Lower lobe of right lung (tissue), 2 donors: ENCODE measurements around the gene PRR29. TPM values are rescaled to one million over a fixed set of nuclear protein-coding genes. Genes with fewer than 3 reads are reported as not detected.

Experiments used
- ATAC-seq, 2 donors: fragments of 200-7000 bp; cut with Tn5 transposase; one replicate each; pipeline ENCODE4 v1.9.1; 2020 to 2022; ENCODE audit warnings: mild to moderate bottlenecking in 2 of 2, moderate library complexity in 2 of 2
- DNase-seq: peaks from one replicate; pipeline ENCODE4 v3.0.0-alpha.2; 2020
- H3K27ac ChIP-seq: fragments of 200-600 bp; one replicate; pipeline ENCODE4 v1.8.0; 2022
- H3K27me3 ChIP-seq: fragments of 200-600 bp; one replicate; pipeline ENCODE4 v1.8.0; 2022; ENCODE audit warnings: low read depth
- H3K36me3 ChIP-seq: fragments of 200-600 bp; one replicate; pipeline ENCODE4 v1.8.0; 2022; ENCODE audit warnings: mild to moderate bottlenecking
- H3K4me1 ChIP-seq: fragments of 200-600 bp; one replicate; pipeline ENCODE4 v1.8.0; 2022
- H3K4me3 ChIP-seq: fragments of 200-600 bp; one replicate; pipeline ENCODE4 v1.8.0; 2022; ENCODE audit warnings: mild to moderate bottlenecking
- H3K9me3 ChIP-seq: fragments of 200-600 bp; one replicate; pipeline ENCODE4 v1.8.0; 2022
- intact Hi-C: fragments of 100-400 bp; cut with DNase I; formaldehyde crosslinking; loops from one replicate; pipeline ENCODE4 v1.11.0; 2022
- long read RNA-seq: library from polyadenylated mRNA; unstranded; transcript quantifications from one replicate; pipeline ENCODE4 v2.0.0, GENCODE V29; 2021
- total RNA-seq: library from RNA; stranded (reverse); fragmentation: NEBNext Ultra II Directional; extraction: Animal tissue kit (Norgen Biotek cat#: 25700); gene quantifications from one replicate; pipeline ENCODE4 v1.2.1, GENCODE V29; 2021
- TF ChIP-seq, protein P1 (sequence below): fragments of 200-600 bp; IDR thresholded peaks from one replicate; pipeline ENCODE4 v1.8.0; 2022; ENCODE audit warnings: antibody characterized with exemption, mild to moderate bottlenecking
- donor health status: DM: no; HTN: yes; CAD: no; lungs with severe emphysema.

Gene PRR29
- 11.3 TPM for total RNA-seq
- long read RNA-seq, partial matches to known transcripts = 3 of 8 reads
- long read RNA-seq, other reads (novel, unspliced or antisense) = 0 of 8 reads

DNA sequence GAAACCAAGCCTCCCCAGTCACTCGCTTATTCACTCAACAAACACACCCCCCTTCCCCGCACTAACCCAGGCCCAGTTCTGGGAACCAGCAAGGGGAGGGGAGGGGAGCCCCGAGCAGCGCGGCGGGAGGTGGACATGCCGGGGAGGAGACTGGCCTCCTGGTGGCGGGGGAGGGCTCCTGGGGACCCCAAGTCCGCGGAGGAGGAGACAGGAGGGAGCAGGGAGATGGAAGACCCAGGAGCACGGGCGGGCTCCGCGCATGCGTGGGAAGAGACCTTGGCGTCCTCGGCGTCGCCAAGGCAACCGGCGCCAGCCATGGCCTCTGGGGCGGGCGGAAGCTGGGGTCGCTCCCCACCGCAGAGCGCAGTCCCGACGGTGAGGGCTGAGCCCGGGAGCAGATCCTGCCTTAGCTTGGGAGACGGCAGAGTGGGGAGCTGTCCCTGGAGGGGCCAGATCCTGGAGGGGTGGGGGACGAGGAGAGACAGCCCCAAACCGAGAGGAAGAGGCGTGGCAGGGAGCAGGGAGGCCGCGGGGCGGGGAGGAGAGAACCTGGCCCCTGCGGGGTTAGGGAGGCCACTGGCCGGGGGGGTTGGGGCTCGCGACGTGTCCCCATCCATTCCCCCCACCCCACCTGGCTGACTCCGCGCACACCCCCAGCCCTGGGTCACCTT is at the start of gene PRR29:
Gene PRR29, plus strand, starts transcription at position 302 of the 671 bp plus-strand sequence. Its CDS starts 14 bp downstream, at position 316.
- peaks cover 31% of the 10 kb centered on the region for H3K4me1 ChIP-seq
- peak; percentile 74 to 81 for ATAC-seq
- peaks cover 15% of the 10 kb centered on the region for H3K27me3 ChIP-seq
- DNase-seq = peak; percentile 84
- peaks cover 5% of the 10 kb centered on the region for H3K36me3 ChIP-seq
- intact Hi-C loops = no loop called here
- no peaks in the 10 kb centered on the region for H3K9me3 ChIP-seq
- peak within 1 kb of the TSS; percentile 73 for H3K4me3 ChIP-seq
- TF ChIP-seq, protein P1, sequence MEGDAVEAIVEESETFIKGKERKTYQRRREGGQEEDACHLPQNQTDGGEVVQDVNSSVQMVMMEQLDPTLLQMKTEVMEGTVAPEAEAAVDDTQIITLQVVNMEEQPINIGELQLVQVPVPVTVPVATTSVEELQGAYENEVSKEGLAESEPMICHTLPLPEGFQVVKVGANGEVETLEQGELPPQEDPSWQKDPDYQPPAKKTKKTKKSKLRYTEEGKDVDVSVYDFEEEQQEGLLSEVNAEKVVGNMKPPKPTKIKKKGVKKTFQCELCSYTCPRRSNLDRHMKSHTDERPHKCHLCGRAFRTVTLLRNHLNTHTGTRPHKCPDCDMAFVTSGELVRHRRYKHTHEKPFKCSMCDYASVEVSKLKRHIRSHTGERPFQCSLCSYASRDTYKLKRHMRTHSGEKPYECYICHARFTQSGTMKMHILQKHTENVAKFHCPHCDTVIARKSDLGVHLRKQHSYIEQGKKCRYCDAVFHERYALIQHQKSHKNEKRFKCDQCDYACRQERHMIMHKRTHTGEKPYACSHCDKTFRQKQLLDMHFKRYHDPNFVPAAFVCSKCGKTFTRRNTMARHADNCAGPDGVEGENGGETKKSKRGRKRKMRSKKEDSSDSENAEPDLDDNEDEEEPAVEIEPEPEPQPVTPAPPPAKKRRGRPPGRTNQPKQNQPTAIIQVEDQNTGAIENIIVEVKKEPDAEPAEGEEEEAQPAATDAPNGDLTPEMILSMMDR = no peak
- H3K27ac ChIP-seq = peak within 1 kb of the TSS; percentile 49

DNA sequence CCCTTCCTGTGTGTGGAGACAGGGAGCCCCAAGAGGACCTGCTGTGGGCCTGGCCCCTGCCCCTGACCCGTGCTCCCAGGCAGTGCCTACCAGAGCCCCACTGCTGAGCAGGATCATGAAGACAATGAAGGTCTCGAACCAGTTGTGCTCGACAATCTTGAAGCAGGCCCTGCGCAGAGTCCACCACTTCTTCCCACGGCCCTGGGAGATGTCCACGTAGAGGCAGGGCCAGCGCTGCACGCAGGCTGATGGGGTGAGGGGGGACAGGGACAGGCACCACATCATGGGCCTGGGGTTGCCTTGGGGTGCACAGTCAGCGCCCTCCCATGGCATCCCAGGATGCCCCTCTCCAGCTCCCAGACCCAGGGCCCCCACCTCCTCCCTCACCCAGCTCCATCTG is 49.6 kb upstream of the PRR29 start:
- no peak for DNase-seq
- Histone ChIP-seq H3K4me1 (peaks cover 12% of the 10 kb centered on the region), H3K9me3 (no peaks in the 10 kb centered on the region), H3K4me3 (no peak overlapping the region), H3K36me3 (no peaks in the 10 kb centered on the region), H3K27ac (no peak overlapping the region), H3K27me3 (no peaks in the 10 kb centered on the region)
- TF ChIP-seq, protein P1 = no peak
- no peak for ATAC-seq
- intact Hi-C loops = no loop called here

DNA sequence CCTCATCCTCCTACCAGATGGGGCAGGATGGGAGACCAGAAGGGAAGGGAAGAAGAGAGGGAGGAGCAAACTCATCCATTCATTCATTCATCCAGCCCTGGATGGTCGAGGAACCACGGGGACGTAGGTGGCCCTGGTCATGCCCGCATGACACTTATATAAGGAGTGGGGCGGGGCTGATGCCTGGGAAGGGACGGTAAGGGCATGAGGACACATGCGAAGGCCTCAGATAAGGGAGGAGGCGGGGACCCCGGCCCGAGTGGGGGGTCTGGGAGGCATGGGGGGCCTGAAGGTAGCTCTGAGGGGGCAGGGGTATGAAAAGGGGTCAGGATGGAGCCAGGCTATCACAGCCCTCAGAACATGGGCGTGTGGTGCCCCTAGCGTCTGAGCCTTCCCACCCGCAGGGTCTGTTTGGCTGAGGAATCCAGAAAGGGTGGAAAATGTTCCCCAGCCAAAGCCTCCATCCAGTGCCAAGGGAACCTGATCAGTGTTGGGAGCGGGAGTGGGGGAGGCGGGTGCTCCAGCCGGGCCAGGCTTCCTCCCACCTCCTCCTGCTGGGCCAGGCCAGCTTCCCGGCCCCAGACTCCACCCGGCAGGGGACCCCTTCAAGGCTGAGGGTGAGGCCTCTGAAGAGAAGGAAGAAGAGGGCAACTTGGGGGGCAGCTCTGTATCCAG is 48.4 kb upstream of the PRR29 start:
- Histone ChIP-seq H3K4me1 (peaks cover 12% of the 10 kb centered on the region), H3K27ac (no peak overlapping the region), H3K9me3 (no peaks in the 10 kb centered on the region), H3K36me3 (no peaks in the 10 kb centered on the region), H3K4me3 (no peak overlapping the region), H3K27me3 (no peaks in the 10 kb centered on the region)
- intact Hi-C loops = no loop called here
- DNase-seq (no peak), ATAC-seq (no peak)
- TF ChIP-seq, protein P1 = no peak

DNA sequence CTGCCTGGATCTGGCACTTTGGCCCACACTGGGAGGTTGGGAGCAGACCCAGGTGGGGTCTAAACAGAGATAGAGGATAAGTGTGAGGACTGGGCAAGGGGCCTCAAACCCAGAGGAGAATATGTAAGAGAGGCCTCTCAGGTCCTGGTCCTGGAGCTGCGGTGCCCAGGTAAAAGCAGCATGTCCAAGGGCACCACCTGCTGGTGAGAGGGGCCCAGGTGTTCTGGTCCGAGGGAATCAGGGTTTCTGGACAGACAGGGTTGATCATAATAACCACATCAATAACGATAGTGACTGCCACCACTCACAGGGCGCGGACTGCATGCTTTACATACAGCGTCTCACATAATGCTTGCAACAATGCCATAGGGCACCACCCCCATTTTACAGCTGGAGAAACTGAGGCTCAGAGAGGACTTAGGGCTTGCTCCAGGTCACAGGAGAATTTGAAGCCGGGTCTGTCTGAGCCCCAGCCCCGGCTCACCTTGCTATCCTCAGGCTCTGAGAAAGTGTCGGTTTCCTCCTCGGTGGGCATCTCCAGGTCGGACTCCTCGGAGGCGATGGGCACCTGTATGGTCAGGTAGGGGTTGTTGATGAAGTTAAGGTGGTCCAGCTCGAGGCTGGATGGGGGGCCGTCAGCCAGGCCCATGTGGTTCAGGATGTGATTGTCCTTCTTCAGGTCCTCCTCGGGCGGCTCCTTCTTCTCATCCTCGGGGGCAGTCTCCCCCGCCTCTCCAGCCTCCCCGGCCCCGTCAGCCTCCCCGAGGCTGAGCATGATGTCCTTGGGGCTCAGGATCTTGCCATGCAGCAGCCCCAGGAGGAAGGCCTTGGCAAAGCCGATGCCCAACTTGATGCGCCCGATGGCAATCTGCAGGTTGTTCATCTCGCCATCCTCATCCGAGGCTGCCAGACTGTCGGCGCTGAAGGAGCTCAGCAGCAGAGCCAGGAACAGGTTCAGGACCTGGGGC is 46.9 kb upstream of the PRR29 start:
- TF ChIP-seq, protein P1 = peak; percentile 27
- intact Hi-C loops = no loop called here
- DNase-seq = no peak
- no peaks in the 10 kb centered on the region for H3K36me3 ChIP-seq
- no peak overlapping the region for H3K27ac ChIP-seq
- no peaks in the 10 kb centered on the region for H3K9me3 ChIP-seq
- peak; percentile 7 to 29 for ATAC-seq
- H3K27me3 ChIP-seq = no peaks in the 10 kb centered on the region
- no peak overlapping the region for H3K4me3 ChIP-seq
- H3K4me1 ChIP-seq = peaks cover 9% of the 10 kb centered on the region

DNA sequence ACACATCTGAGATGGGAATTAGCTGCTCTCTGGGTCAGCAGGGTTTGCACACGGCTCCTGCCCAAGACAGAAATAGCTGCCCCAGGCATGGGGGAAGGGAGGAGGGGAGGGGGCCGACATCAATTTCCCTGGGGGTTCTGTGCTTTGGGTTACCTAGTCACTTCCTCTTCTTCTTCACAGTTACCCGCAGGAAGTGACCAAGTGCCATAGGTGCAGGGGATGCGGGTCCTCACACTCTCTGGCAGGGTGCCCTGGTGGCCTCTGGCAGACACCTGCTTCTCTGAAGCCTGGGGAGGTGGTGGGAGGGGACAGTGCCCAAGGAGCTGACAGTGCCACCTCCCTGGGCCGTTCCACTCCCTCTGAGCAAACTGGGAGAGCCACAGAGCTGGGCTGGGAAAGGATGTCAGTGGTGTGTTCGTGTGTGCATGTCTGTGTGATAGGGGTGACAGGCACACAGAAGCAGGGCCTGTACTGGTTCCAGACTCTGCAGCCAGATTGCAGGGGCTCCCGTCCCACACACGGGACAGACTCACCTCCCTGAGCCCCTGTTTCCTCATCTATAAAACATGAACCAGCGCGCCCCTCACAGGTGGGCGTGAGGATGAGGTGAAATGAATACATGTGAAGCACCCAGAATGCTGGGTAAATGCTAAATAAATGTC is 43.6 kb upstream of the PRR29 start:
- ATAC-seq (peak in 1 of 2 donors; percentile 38), DNase-seq (no peak)
- no peaks in the 10 kb centered on the region for H3K36me3 ChIP-seq
- intact Hi-C loops = no loop called here
- H3K27me3 ChIP-seq = no peaks in the 10 kb centered on the region
- no peaks in the 10 kb centered on the region for H3K4me1 ChIP-seq
- H3K9me3 ChIP-seq = no peaks in the 10 kb centered on the region
- no peak overlapping the region for H3K27ac ChIP-seq
- TF ChIP-seq, protein P1 = no peak
- no peak overlapping the region for H3K4me3 ChIP-seq
